ENCODE data around the gene DDIT3.

DDIT3 gene

DNA sequence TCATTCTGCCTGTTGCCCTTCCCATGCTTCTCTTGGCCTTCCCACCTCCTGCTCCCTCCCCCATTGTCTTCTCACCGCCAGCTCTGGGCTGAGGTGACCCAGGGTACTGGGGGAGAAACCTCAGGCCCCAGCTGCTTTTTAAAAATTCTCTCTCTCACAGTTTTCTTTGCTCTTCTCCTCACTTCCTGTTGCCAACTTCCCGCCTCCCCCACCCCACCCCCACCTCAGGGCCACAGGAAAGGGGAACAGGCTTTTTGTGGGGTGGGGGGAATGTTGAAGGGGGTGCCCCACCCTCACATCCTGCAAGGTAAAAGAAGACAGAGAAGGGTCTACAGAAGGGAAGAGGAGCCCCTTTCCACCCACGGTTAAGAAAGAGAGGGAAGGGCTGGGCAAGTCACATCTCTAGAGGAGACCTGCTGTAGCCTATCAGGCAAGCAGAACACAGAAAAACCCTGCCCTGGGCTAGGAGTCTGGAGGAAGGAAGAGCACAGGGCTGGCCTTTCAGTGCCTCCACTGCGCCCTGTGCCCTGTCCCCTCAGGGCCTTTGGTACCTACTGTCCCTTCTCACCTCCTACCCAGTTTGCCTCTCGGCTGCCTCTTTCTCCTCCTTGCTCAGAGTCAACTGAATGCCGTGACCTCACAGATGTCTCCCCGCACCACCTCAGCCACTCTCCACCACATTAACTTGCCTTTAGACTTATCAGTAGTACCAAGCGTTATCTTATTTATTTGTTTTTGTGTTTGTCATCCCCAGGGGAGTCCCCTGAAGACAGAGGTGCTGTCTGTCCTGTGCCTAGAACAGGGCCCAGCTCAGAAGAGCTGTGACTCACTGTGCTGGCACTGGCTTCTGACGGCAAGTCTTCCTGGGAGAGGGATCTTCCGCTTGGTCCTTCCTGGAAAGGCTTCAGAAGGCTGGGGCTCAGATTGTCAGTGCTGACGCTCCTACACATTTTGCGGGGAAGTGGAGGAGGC, 42.3 kb downstream of the DDIT3 start:
- Mint-ChIP-seq H3K4me1 (peaks cover 46% of the 10 kb centered on the region), H3K27ac (no peak overlapping the region), H3K27me3 (ENCODE audit: low read depth, poor library complexity) (peaks cover 99% of the 10 kb centered on the region), H3K9me3 (no peaks in the 10 kb centered on the region), H3K36me3 (ENCODE audit: low read depth) (no peaks in the 10 kb centered on the region), H3K4me3 (peak overlapping the region; percentile 28)
- TF ChIP-seq CTCF (IDR thresholded peaks at IDR 0.05) = no peak
- no peak for DNase-seq

- H3K27me3 Mint-ChIP-seq (ENCODE audit: low read depth, poor library complexity) = peaks cover 100% of the 10 kb centered on the region
- H3K27ac Mint-ChIP-seq = no peak overlapping the region
- H3K36me3 Mint-ChIP-seq (ENCODE audit: low read depth) = no peaks in the 10 kb centered on the region
- no peak for DNase-seq
- H3K4me1 Mint-ChIP-seq = peaks cover 46% of the 10 kb centered on the region
- H3K4me3 Mint-ChIP-seq = peak overlapping the region; percentile 46
- H3K9me3 Mint-ChIP-seq = no peaks in the 10 kb centered on the region
- no peak for TF ChIP-seq CTCF (IDR thresholded peaks at IDR 0.05)
Measured at GRCh38 chr12:57476993-57477709, 43.2 kb downstream of the DDIT3 start.

DNA sequence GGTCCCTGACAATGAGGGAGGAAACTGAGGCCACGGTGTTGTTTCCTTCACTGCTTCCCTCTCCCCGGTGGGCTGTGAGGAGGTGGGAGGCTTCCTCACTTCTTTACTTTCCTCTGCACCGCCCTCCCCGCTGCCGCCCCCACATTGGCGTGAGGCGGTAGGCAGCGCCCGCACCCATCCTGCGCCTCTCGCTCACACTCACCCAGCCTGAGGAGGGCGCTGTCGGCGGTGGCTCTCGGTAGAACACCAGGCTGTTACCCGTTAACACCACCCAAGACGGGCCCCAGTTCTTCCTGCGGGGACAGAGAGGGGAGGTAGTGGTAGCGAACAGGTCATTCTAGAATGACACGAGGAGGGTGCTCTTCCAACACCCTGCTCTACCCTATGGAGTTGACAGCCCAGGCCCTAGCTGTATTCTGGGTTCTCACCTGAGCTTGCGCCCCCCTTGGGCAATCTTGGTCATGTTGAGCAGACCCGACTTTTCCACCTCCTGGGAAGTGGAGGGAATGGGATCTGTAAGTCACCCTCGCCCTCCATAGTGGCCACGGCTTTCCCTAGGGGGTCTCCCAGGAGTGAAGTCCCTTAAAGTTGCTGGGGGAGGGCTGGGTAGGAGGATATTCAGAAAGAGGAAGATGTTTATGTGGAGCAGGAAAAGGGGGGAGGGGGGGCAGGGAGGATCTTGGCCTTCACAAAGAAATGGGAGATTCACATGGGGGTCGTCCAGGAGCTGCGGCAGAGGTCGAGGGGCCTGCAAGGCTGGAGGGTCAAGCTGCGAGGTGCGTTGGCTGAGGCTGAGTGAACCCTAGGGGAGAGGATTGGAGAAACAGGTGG, 43.9 kb downstream of the DDIT3 start:
- peaks cover 43% of the 10 kb centered on the region for H3K4me1 Mint-ChIP-seq
- H3K27ac Mint-ChIP-seq = no peak overlapping the region
- peak; percentile 15 for TF ChIP-seq CTCF (IDR thresholded peaks at IDR 0.05)
- DNase-seq = no peak
- H3K9me3 Mint-ChIP-seq = no peaks in the 10 kb centered on the region
- peak overlapping the region; percentile 61 for H3K4me3 Mint-ChIP-seq
- peaks cover 99% of the 10 kb centered on the region for H3K27me3 Mint-ChIP-seq (ENCODE audit: low read depth, poor library complexity)
- no peaks in the 10 kb centered on the region for H3K36me3 Mint-ChIP-seq (ENCODE audit: low read depth)

- peaks cover 96% of the 10 kb centered on the region for H3K27me3 Mint-ChIP-seq (ENCODE audit: low read depth, poor library complexity)
- H3K27ac Mint-ChIP-seq = no peak overlapping the region
- DNase-seq = peak; percentile 57
- H3K4me3 Mint-ChIP-seq = peak overlapping the region; percentile 79
- H3K36me3 Mint-ChIP-seq (ENCODE audit: low read depth) = no peaks in the 10 kb centered on the region
- no peaks in the 10 kb centered on the region for H3K9me3 Mint-ChIP-seq
- no peak for TF ChIP-seq CTCF (IDR thresholded peaks at IDR 0.05)
- H3K4me1 Mint-ChIP-seq = peaks cover 42% of the 10 kb centered on the region
Measured at GRCh38 chr12:57475271-57476161, 44.8 kb downstream of the DDIT3 start.

DNA sequence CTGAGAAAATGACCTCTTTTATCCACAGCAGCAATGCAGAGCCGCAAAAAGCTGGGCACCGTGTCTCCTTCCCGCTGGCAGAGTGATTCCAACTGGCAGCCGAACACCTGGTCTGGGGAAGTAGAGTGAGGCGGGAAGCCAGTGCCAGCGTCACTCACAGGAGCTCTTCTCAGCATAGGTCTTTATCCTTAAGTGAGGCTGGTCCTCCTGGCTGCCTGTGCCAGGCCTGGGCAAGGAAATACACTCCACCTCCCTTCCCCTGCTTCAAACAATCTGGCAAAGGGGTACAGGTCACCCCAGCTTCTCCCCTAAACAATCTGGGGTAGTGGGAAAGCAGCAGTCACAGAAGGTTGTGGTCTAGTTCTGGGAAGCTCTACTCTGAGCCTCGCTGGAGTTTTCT, 45.5 kb downstream of the DDIT3 start:
- Mint-ChIP-seq H3K4me3 (peak overlapping the region; percentile 3), H3K9me3 (no peaks in the 10 kb centered on the region), H3K27ac (no peak overlapping the region), H3K36me3 (ENCODE audit: low read depth) (no peaks in the 10 kb centered on the region), H3K27me3 (ENCODE audit: low read depth, poor library complexity) (peaks cover 91% of the 10 kb centered on the region), H3K4me1 (peaks cover 42% of the 10 kb centered on the region)
- DNase-seq = no peak
- no peak for TF ChIP-seq CTCF (IDR thresholded peaks at IDR 0.05)

Measured in nephron progenitor cell (in vitro differentiated cells).